Aorta (tissue), 5 donors: ENCODE measurements around the gene ITIH2. TPM values are rescaled to one million over a fixed set of nuclear protein-coding genes. Genes with fewer than 3 reads are reported as not detected.
"Not testable (repeated sequence)": the region's sequence is repeated elsewhere in the genome, so short reads cannot be mapped to it uniquely, and the experiment has no call there.

Experiments
- ATAC-seq: fragments of 200-7000 bp; cut with Tn5 transposase; one replicate; pipeline ENCODE4 v1.9.1; 2022; ENCODE audit warnings: moderate library complexity; ENCODE audit not compliant: low FRiP score
- DNase-seq, 2 donors: peaks; one replicate each; pipeline ENCODE4 v3.0.0-alpha.2; 2020
- H3K27ac ChIP-seq, 2 donors: one replicate each; pipeline ENCODE4 v1.5.1; 2013; ENCODE audit warnings: low read length in 2 of 2, mild to moderate bottlenecking in 2 of 2, moderate library complexity in 2 of 2, control low read depth in 1 of 2, inconsistent platforms in 1 of 2, low read depth in 1 of 2
- H3K27me3 ChIP-seq, 2 donors: one replicate each; pipeline ENCODE4 v1.6.1; 2013; ENCODE audit warnings: control low read depth in 1 of 2, low read length in 1 of 2, mild to moderate bottlenecking in 1 of 2, moderate library complexity in 1 of 2; ENCODE audit not compliant: insufficient read depth in 2 of 2, control insufficient read depth in 1 of 2
- H3K36me3 ChIP-seq, 2 donors: one replicate each; pipeline ENCODE4 v1.6.1; 2013; ENCODE audit warnings: control low read depth in 1 of 2, low read length in 1 of 2, mild to moderate bottlenecking in 1 of 2; ENCODE audit not compliant: insufficient read depth in 2 of 2, control insufficient read depth in 1 of 2
- H3K4me1 ChIP-seq, 2 donors: one replicate each; pipeline ENCODE4 v1.6.1; 2013; ENCODE audit warnings: low read length in 2 of 2, control low read depth in 1 of 2, mild to moderate bottlenecking in 1 of 2, moderate library complexity in 1 of 2; ENCODE audit not compliant: insufficient read depth in 2 of 2, control insufficient read depth in 1 of 2
- H3K4me3 ChIP-seq, 2 donors: one replicate each; pipeline ENCODE4 v1.5.1; 2013; ENCODE audit warnings: low read length in 2 of 2, control low read depth in 1 of 2, mild to moderate bottlenecking in 1 of 2
- H3K9me3 ChIP-seq: one replicate; pipeline ENCODE4 v1.6.1; 2013; ENCODE audit warnings: mild to moderate bottlenecking, low read length; ENCODE audit not compliant: control insufficient read depth
- WGBS, 2 donors: extraction: QIAGEN DNeasy Blood & Tissue Kit; methylation state at CpG; one replicate each; pipeline ENCODE4 v1.1.7; 2013; 5-methylcytosine and 5-hydroxymethylcytosine counted together
- intact Hi-C, 2 donors: fragments of 100-400 bp; cut with DNase I; formaldehyde crosslinking; loops; one replicate each; pipeline versions ENCODE4 v1.14.2 to v1.15.0; 2022
- polyA plus RNA-seq, 2 donors: library from polyadenylated mRNA; stranded (reverse); fragments of 200-250 nt; gene quantifications; one replicate each; pipeline ENCODE4 v1.2.3, GENCODE V29; 2013
- total RNA-seq, 2 donors: library from RNA; stranded (reverse); fragmentation: NEBNext Ultra II Directional; extraction: Animal tissue kit (Norgen Biotek cat#: 25700); gene quantifications; one replicate each; pipeline ENCODE4 v1.2.1, GENCODE V29; 2021
- donor health status: healthy with polysubstance abuse.
- donor health status: Bipolar disorder and iron deficiency.
- donor health status: DM: no; HTN: no; CAD: no.
- donor health status: DM: no; HTN: no; CAD: no.
- donor health status: DM: yes; HTN: yes; CAD: no.

Gene ITIH2
- total and polyA plus RNA-seq, 4 donors, result 0.10 to 0.48 TPM; not detected in 2

GRCh38 chr10:7704071-7705016 lies 1.2 kb downstream of the ITIH2 start:
- Histone ChIP-seq H3K4me3 (no peak overlapping the region), H3K4me1 (no peaks in the 10 kb centered on the region), H3K27ac (no peak overlapping the region), H3K27me3 (peaks cover 0 to 3% of the 10 kb centered on the region in 2 donors), H3K9me3 (no peaks in the 10 kb centered on the region), H3K36me3 (no peaks in the 10 kb centered on the region)
- no peak for ATAC-seq
- intact Hi-C loops, result no loop called here
- 79 to 80% methylated on average over 8 of the region's 8 CpGs for WGBS, 2 donors
- no peak for DNase-seq

GRCh38 chr10:7705341-7705740 lies 2.2 kb downstream of the ITIH2 start:
- Histone ChIP-seq H3K27ac (no peak overlapping the region), H3K4me3 (no peak overlapping the region), H3K36me3 (no peaks in the 10 kb centered on the region), H3K4me1 (no peaks in the 10 kb centered on the region), H3K9me3 (no peaks in the 10 kb centered on the region), H3K27me3 (peaks cover 0 to 3% of the 10 kb centered on the region in 2 donors)
- WGBS, 2 donors, result 79 to 82% methylated on average over 3 of the region's 3 CpGs
- intact Hi-C loops, result no loop called here
- DNase-seq, result no peak
- ATAC-seq, result no peak

GRCh38 chr10:7706534-7707073 lies 3.5 kb downstream of the ITIH2 start:
- 80 to 87% methylated on average over 4 of the region's 4 CpGs for WGBS, 2 donors
- peaks cover 0 to 3% of the 10 kb centered on the region in 2 donors for H3K27me3 ChIP-seq
- H3K9me3 ChIP-seq, result peaks cover 2% of the 10 kb centered on the region
- H3K27ac ChIP-seq, result no peak overlapping the region
- H3K36me3 ChIP-seq, result no peaks in the 10 kb centered on the region
- intact Hi-C loops, result no loop called here
- DNase-seq, result no peak
- no peak for ATAC-seq
- H3K4me3 ChIP-seq, result no peak overlapping the region
- no peaks in the 10 kb centered on the region for H3K4me1 ChIP-seq

DNA sequence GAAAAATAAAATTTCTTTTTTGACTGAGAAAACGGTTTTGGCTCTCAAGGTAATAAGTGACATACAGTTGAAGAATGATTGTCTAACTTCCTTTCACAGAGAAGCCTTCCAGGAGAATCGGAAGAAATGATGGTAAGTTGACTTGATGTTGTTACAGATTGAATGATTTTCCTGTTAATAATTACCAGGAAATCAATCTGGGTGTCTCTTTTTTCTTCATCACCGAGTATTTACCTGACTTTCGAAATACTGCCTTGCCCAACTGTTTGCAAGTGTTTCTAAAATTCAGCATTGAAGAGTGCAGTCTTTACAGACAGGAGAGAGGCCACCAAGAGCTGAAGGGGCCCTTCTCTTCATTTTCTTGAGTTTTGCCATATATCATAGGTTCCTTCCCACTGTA lies 4.0 kb downstream of the ITIH2 start:
- Histone ChIP-seq H3K4me3 (no peak overlapping the region), H3K27ac (no peak overlapping the region), H3K9me3 (peaks cover 2% of the 10 kb centered on the region), H3K4me1 (no peaks in the 10 kb centered on the region), H3K27me3 (peaks cover 0 to 3% of the 10 kb centered on the region in 2 donors), H3K36me3 (no peaks in the 10 kb centered on the region)
- WGBS, 2 donors, result 73 to 78% methylated on average over 4 of the region's 4 CpGs
- ATAC-seq, result no peak
- no peak for DNase-seq
- intact Hi-C loops, result no loop called here

DNA sequence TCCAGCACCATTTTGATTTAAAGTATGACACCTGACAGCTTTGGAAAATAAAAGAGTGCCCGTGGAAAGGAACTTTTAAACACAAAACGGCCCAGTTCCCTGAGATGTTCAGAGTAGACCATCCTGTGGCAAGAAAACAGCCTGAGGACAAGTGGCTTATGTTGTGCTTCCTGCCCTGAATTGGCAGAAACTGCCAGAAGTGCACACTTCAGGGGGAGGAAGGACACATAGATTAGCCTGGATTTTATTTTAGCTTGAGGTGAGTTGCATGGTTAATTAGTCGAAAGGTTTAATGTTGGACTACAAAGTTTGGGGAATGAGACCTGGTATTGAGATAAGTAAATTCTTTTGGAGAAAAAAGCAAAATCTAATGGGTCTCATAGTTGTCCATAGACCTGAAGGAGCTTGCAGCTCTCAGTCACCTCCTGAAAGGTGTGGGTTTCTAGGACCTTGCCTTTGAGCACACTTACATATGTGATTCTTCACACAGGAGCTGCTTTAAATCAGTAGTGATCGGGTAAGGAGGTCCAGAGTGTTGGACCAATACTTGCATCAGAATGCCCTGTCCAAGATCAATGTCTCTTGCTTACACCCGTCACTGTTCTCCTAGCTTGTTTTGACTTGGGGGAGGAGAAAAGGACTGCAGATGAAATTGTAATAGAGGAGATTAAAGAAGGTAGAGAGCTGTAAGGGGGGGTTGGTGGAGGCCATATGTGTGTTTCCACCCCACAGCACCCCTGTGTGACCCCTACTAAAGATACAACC lies 4.9 kb downstream of the ITIH2 start:
- Histone ChIP-seq H3K27ac (no peak overlapping the region), H3K27me3 (peaks cover 0 to 3% of the 10 kb centered on the region in 2 donors), H3K9me3 (peaks cover 2% of the 10 kb centered on the region), H3K4me3 (no peak overlapping the region), H3K4me1 (no peaks in the 10 kb centered on the region), H3K36me3 (no peaks in the 10 kb centered on the region)
- intact Hi-C loops, result no loop called here
- DNase-seq (no peak), ATAC-seq (no peak)
- 82 to 88% methylated on average over 5 of the region's 5 CpGs for WGBS, 2 donors

DNA sequence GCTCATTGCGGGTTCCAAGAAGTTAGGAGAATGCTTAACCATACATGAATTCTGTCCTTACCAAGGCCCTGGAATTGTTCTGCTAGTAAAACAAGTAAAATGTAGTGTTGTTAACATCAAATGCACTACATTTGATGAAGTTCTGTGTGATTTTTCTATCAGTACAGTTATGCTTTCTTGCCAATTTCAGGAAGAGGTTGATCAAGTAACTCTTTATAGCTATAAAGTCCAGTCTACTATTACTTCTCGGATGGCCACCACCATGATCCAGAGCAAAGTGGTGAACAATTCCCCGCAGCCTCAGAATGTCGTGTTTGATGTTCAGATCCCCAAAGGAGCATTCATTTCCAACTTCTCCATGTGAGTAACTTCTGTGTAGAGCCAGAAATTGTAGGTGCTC lies 5.7 kb downstream of the ITIH2 start:
- H3K4me1 ChIP-seq, result no peaks in the 10 kb centered on the region
- intact Hi-C loops, result no loop called here

GRCh38 chr10:7710446-7710845 lies 7.3 kb downstream of the ITIH2 start:
- H3K9me3 ChIP-seq, result peaks cover 2% of the 10 kb centered on the region
- H3K27me3 ChIP-seq, result peaks cover 0 to 3% of the 10 kb centered on the region in 2 donors
- intact Hi-C loops, result no loop called here
- no peaks in the 10 kb centered on the region for H3K4me1 ChIP-seq
- no peak overlapping the region for H3K4me3 ChIP-seq
- 83 to 91% methylated on average over 1 of the region's 1 CpG for WGBS, 2 donors
- ATAC-seq (no peak), DNase-seq (no peak)
- no peaks in the 10 kb centered on the region for H3K36me3 ChIP-seq
- H3K27ac ChIP-seq, result no peak overlapping the region

More for the DNA sequence above, 5.7 kb downstream of the ITIH2 start:
- WGBS, 2 donors, result 91 to 94% methylated on average over 4 of the region's 4 CpGs
- Histone ChIP-seq H3K36me3 (no peaks in the 10 kb centered on the region), H3K27ac (no peak overlapping the region), H3K9me3 (peaks cover 2% of the 10 kb centered on the region), H3K4me3 (no peak overlapping the region), H3K27me3 (peaks cover 0 to 3% of the 10 kb centered on the region in 2 donors)
- DNase-seq (no peak), ATAC-seq (no peak)

DNA sequence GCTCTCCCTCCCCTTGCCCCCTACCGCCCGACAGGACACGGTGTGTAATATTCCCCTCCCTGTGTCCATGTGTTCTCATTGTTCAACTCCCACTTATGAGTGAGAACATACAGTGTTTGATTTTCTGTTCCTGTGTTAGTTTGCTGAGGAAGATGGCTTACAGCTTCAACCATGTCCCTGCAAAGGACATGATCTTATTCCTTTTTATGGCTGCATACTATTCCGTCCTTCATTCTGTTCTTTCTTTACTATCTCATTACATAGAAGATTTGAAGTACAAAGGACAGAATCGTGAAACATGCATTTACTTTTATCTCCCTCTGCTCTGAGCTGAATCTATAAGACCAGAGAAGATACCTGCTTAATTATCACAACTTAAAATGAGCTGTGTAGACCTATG lies 8.0 kb downstream of the ITIH2 start:
- H3K9me3 ChIP-seq, DNase-seq, H3K4me1 ChIP-seq, intact Hi-C loops, H3K27me3 ChIP-seq, H3K4me3 ChIP-seq, H3K36me3 ChIP-seq, ATAC-seq, H3K27ac ChIP-seq: not testable (repeated sequence)
- WGBS, 2 donors, result 78 to 87% methylated on average over 5 of the region's 5 CpGs
